ENCODE results near the gene RBM42. TPM values are rescaled to one million over a fixed set of nuclear protein-coding genes. Genes with fewer than 3 reads are reported as not detected.

The RBM42 gene
- total and polyA plus RNA-seq, 9 of the 15 experiments (the other 6 are each of a cell fraction or from before 2014, with no cell fraction given): 5.7 to 149 (median 32.4) TPM

- TF ChIP-seq CREB3L1 (IDR thresholded peaks at IDR 0.05; ENCODE audit: borderline replicate concordance, low read depth) (no peak), ZNF696 (CRISPR knock-in tag; conservative IDR thresholded peaks at IDR 0.05) (no peak), RCOR1 (IDR thresholded peaks at IDR 0.05; ENCODE audit: borderline replicate concordance in 1 of 2, low read depth in 2 of 2, low read length in 2 of 2) (0 out of 4 replicates have a peak, but pooled peaks of 1 of the 2 experiments have one; percentile 4), PHF8 (IDR thresholded peaks at IDR 0.05; ENCODE audit: borderline replicate concordance, low read length) (peak; percentile 66; the same call in 1 of the 2 replicates), NFE2 (IDR thresholded peaks at IDR 0.05; ENCODE audit: low read depth) (no peak), CTBP1 (IDR thresholded peaks at IDR 0.05; ENCODE audit: borderline replicate concordance) (no peak), SMARCB1 (IDR thresholded peaks at IDR 0.05; ENCODE audit: insufficient read length, low read depth) (no peak), DLX4 (CRISPR knock-in tag; IDR thresholded peaks at IDR 0.05) (no peak), HBP1 (CRISPR knock-in tag; IDR thresholded peaks at IDR 0.05) (no peak), KAT7 (CRISPR knock-in tag; IDR thresholded peaks at IDR 0.05; ENCODE audit: borderline replicate concordance) (no peak), ETS2 (tag; IDR thresholded peaks at IDR 0.05; ENCODE audit: borderline replicate concordance, poor library complexity, severe bottlenecking) (no peak), ZNF124 (CRISPR knock-in tag; IDR thresholded peaks at IDR 0.05) (no peak), NEUROD1 (IDR thresholded peaks at IDR 0.05; ENCODE audit: borderline replicate concordance, low read depth, low read length, partially characterized antibody) (no peak), NR2C2 (CRISPR knock-in tag; IDR thresholded peaks at IDR 0.05) (no peak), NR2C2 (tag; IDR thresholded peaks at IDR 0.05) (no peak), ID3 (CRISPR knock-in tag; IDR thresholded peaks at IDR 0.05) (no peak), ID3 (tag; IDR thresholded peaks at IDR 0.05) (0 out of 2 replicates have a peak, but pooled peaks have one; percentile 35), ZNF311 (CRISPR knock-in tag; IDR thresholded peaks at IDR 0.05) (no peak)
These were observed 15.6 kb downstream of the RBM42 start (continued) for GRCh38 chr19:35644206-35644986.

All from K562 (cell line).